SK-N-SH treated with all-trans-retinoic acid at 6 μM for 48 hours (cell line): ENCODE results near the gene PDS5B.

Experiments used
- ATAC-seq: fragments of 200-7000 bp; cut with Tn5 transposase; 3 replicates; pipeline ENCODE4 v1.9.1; 2020; ENCODE audit warnings: mild to moderate bottlenecking, moderate library complexity
- ARNTL ChIP-seq: fragments of 450-650 bp; formaldehyde crosslinking; IDR thresholded peaks from 2 replicates; pipeline ENCODE4 v1.5.0; 2020; ENCODE audit warnings: low read depth, mild to moderate bottlenecking, moderate library complexity, borderline replicate concordance
- ESRRG ChIP-seq: fragments of 250-450 bp; sonication (Bioruptor Pico); IDR thresholded peaks from 2 replicates; pipeline ENCODE4 v1.6.1; 2021; ENCODE audit warnings: mild to moderate bottlenecking
- GLIS3 ChIP-seq: fragments of 250-450 bp; sonication (Bioruptor Pico); IDR thresholded peaks from 2 replicates; pipeline ENCODE4 v1.5.0; 2020; ENCODE audit warnings: mild to moderate bottlenecking, moderate library complexity
- ISL1 ChIP-seq: fragments of 250-450 bp; sonication (Bioruptor Pico); IDR thresholded peaks from 2 replicates; pipeline ENCODE4 v2.1.2; 2022; ENCODE audit warnings: mild to moderate bottlenecking, moderate library complexity
- OSR1 ChIP-seq: fragments of 250-450 bp; sonication (Bioruptor Pico); IDR thresholded peaks from 2 replicates; pipeline ENCODE4 v1.8.0; 2022; ENCODE audit warnings: moderate library complexity, mild to moderate bottlenecking, inconsistent platforms
- PPARA ChIP-seq: fragments of 250-450 bp; sonication (Bioruptor Pico); IDR thresholded peaks from 2 replicates; pipeline ENCODE4 v1.5.0; 2020; ENCODE audit warnings: mild to moderate bottlenecking, borderline replicate concordance
- RARB ChIP-seq: fragments of 250-450 bp; sonication (Bioruptor Pico); IDR thresholded peaks from 2 replicates; pipeline ENCODE4 v1.8.0; 2021; ENCODE audit warnings: mild to moderate bottlenecking, moderate library complexity
- TCF4 ChIP-seq: fragments of 250-450 bp; sonication (Bioruptor Pico); IDR thresholded peaks from 2 replicates; pipeline ENCODE4 v1.8.0; 2021; ENCODE audit warnings: mild to moderate bottlenecking, moderate library complexity, borderline replicate concordance
- TOX ChIP-seq: fragments of 250-450 bp; sonication (Bioruptor Pico); IDR thresholded peaks from 2 replicates; pipeline ENCODE4 v1.8.0; 2021; ENCODE audit warnings: mild to moderate bottlenecking, moderate library complexity, borderline replicate concordance
- ZFP3 ChIP-seq: fragments of 250-450 bp; sonication (Bioruptor Pico); IDR thresholded peaks from 2 replicates; pipeline ENCODE4 v1.5.0; 2020; ENCODE audit warnings: mild to moderate bottlenecking, moderate library complexity
- ZFP30 ChIP-seq: fragments of 450-650 bp; formaldehyde crosslinking; IDR thresholded peaks from 2 replicates; pipeline ENCODE4 v1.5.0; 2022; ENCODE audit warnings: mild to moderate bottlenecking, moderate library complexity
- ZNF565 ChIP-seq: fragments of 450-650 bp; formaldehyde crosslinking; conservative IDR thresholded peaks from 2 replicates; pipeline ENCODE4 v1.5.0; 2020; ENCODE audit warnings: low read depth, mild to moderate bottlenecking, moderate library complexity
- ZNF70 ChIP-seq: fragments of 450-650 bp; formaldehyde crosslinking; IDR thresholded peaks from 2 replicates; pipeline ENCODE4 v1.5.0; 2020; ENCODE audit warnings: mild to moderate bottlenecking, moderate library complexity
- ZNF8 ChIP-seq: fragments of 450-650 bp; formaldehyde crosslinking; IDR thresholded peaks from 2 replicates; pipeline ENCODE4 v1.5.0; 2020; ENCODE audit warnings: mild to moderate bottlenecking, moderate library complexity
- TF ChIP-seq, protein P1 (sequence below): fragments of 250-450 bp; sonication (Bioruptor Pico); IDR thresholded peaks from 2 replicates; pipeline ENCODE4 v1.8.0; 2020; ENCODE audit warnings: mild to moderate bottlenecking, moderate library complexity, borderline replicate concordance
- TF ChIP-seq, protein P2 (sequence below): fragments of 250-450 bp; sonication (Bioruptor Pico); IDR thresholded peaks from 2 replicates; pipeline ENCODE4 v1.5.0; 2020; ENCODE audit warnings: mild to moderate bottlenecking, moderate library complexity
- TF ChIP-seq, protein P3 (sequence below): fragments of 250-450 bp; sonication (Bioruptor Pico); IDR thresholded peaks from 2 replicates; pipeline ENCODE4 v1.8.0; 2021; ENCODE audit warnings: low read depth, mild to moderate bottlenecking, moderate library complexity, borderline replicate concordance
- TF ChIP-seq, protein P4 (sequence below): fragments of 250-450 bp; sonication (Bioruptor Pico); IDR thresholded peaks from 2 replicates; pipeline ENCODE4 v1.5.1; 2020; ENCODE audit warnings: low read depth, mild to moderate bottlenecking, moderate library complexity
- TF ChIP-seq, protein P5 (sequence below): fragments of 250-450 bp; sonication (Bioruptor Pico); IDR thresholded peaks from 2 replicates; pipeline ENCODE4 v1.5.1; 2021; ENCODE audit warnings: mild to moderate bottlenecking, moderate library complexity

PDS5B gene

DNA sequence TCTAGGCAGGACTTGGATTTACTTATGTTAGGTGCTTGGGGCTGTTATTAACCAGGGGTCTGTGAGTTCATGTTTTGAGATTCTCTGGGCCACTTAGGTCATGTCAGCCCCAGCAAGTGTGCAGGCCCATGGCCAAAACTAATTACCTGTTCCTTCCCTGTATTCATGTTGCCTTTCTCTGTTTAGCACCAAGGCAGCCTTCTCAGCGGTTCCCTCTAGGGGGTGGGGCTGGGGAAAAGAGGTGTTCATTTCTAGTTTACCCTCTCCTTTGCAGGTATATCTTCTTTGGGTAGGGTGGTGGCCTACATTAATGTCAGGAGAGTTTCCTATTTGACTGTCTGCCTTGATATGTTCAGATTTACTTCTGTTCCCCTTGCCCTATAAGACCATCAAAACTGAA is 61.7 kb downstream of the PDS5B start:
- no peak for ATAC-seq
- TF ChIP-seq, protein P1, sequence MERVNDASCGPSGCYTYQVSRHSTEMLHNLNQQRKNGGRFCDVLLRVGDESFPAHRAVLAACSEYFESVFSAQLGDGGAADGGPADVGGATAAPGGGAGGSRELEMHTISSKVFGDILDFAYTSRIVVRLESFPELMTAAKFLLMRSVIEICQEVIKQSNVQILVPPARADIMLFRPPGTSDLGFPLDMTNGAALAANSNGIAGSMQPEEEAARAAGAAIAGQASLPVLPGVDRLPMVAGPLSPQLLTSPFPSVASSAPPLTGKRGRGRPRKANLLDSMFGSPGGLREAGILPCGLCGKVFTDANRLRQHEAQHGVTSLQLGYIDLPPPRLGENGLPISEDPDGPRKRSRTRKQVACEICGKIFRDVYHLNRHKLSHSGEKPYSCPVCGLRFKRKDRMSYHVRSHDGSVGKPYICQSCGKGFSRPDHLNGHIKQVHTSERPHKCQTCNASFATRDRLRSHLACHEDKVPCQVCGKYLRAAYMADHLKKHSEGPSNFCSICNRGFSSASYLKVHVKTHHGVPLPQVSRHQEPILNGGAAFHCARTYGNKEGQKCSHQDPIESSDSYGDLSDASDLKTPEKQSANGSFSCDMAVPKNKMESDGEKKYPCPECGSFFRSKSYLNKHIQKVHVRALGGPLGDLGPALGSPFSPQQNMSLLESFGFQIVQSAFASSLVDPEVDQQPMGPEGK = no peak
- TF ChIP-seq ISL1 (no peak), ZNF8 (CRISPR knock-in tag) (no peak)

DNA sequence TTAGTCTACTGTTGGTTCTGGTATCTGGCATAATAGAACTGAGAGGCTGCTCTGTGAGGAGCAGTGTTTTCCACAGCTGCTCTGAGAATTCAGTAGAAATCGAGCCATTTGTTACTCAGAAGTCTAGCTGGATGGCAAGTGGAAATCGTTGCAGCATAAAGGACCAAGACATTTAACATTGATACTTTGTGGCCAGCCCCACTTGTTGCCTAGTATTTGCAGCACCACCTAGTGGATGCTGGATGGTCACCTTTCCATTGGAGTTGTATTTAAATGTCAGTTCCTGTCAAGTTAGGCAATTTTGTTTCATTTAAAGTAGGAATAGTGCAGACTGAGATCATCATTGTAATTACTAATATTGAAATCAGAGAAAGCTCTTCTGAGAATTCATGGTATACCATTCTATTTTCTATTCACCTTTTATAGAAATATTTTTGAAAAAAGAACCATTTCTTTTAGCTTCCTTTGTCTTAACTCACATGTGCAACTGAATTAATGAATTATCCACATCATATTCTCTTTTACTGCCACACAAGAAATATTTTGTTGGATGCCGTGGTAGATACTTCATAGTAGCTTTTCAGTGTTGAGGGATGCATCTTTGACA is 64.6 kb downstream of the PDS5B start:
- ATAC-seq = peak; percentile 94
- TF ChIP-seq RARB (CRISPR knock-in tag) = no peak
- no peak for TF ChIP-seq ZNF565
- TF ChIP-seq PPARA (CRISPR knock-in tag) = no peak
- TF ChIP-seq ESRRG (CRISPR knock-in tag) = no peak
- TF ChIP-seq ZNF70 (CRISPR knock-in tag) = no peak
- TF ChIP-seq ZFP3 (CRISPR knock-in tag) = no peak
- TF ChIP-seq, protein P2, sequence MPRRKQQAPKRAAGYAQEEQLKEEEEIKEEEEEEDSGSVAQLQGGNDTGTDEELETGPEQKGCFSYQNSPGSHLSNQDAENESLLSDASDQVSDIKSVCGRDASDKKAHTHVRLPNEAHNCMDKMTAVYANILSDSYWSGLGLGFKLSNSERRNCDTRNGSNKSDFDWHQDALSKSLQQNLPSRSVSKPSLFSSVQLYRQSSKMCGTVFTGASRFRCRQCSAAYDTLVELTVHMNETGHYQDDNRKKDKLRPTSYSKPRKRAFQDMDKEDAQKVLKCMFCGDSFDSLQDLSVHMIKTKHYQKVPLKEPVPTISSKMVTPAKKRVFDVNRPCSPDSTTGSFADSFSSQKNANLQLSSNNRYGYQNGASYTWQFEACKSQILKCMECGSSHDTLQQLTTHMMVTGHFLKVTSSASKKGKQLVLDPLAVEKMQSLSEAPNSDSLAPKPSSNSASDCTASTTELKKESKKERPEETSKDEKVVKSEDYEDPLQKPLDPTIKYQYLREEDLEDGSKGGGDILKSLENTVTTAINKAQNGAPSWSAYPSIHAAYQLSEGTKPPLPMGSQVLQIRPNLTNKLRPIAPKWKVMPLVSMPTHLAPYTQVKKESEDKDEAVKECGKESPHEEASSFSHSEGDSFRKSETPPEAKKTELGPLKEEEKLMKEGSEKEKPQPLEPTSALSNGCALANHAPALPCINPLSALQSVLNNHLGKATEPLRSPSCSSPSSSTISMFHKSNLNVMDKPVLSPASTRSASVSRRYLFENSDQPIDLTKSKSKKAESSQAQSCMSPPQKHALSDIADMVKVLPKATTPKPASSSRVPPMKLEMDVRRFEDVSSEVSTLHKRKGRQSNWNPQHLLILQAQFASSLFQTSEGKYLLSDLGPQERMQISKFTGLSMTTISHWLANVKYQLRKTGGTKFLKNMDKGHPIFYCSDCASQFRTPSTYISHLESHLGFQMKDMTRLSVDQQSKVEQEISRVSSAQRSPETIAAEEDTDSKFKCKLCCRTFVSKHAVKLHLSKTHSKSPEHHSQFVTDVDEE (CRISPR knock-in tag) = no peak
- no peak for TF ChIP-seq ZFP30
- no peak for TF ChIP-seq TCF4 (CRISPR knock-in tag)
- TF ChIP-seq, protein P3, sequence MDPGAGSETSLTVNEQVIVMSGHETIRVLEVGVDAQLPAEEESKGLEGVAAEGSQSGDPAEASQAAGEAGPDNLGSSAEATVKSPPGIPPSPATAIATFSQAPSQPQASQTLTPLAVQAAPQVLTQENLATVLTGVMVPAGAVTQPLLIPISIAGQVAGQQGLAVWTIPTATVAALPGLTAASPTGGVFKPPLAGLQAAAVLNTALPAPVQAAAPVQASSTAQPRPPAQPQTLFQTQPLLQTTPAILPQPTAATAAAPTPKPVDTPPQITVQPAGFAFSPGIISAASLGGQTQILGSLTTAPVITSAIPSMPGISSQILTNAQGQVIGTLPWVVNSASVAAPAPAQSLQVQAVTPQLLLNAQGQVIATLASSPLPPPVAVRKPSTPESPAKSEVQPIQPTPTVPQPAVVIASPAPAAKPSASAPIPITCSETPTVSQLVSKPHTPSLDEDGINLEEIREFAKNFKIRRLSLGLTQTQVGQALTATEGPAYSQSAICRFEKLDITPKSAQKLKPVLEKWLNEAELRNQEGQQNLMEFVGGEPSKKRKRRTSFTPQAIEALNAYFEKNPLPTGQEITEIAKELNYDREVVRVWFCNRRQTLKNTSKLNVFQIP = no peak
- TF ChIP-seq ARNTL = no peak

DNA sequence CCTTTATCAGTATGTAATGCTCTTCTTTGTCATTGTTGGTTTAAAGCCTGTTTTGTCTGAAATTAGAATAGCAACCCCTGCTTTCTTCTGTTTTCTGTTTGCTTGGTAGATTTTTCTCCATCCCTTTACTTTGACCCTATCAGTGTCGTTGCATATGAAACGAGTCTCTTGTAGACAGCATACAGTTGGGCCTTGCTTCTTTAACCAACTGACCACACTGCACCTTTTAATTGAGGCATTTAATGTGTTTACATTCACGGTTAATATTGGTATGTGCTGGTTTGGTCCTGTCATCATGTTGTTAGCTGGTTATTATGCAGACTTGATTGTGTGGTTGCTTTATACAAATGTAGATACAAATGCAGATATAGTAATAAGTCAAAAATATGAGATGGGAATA is 71.1 kb downstream of the PDS5B start:
- TF ChIP-seq, protein P2 (CRISPR knock-in tag) = no peak
- TF ChIP-seq ZNF8 (CRISPR knock-in tag) (no peak), ESRRG (CRISPR knock-in tag) (no peak), OSR1 (CRISPR knock-in tag) (no peak), ARNTL (no peak), TCF4 (CRISPR knock-in tag) (no peak), RARB (CRISPR knock-in tag) (no peak), ZFP30 (no peak), GLIS3 (no peak), TOX (no peak)
- TF ChIP-seq, protein P4, sequence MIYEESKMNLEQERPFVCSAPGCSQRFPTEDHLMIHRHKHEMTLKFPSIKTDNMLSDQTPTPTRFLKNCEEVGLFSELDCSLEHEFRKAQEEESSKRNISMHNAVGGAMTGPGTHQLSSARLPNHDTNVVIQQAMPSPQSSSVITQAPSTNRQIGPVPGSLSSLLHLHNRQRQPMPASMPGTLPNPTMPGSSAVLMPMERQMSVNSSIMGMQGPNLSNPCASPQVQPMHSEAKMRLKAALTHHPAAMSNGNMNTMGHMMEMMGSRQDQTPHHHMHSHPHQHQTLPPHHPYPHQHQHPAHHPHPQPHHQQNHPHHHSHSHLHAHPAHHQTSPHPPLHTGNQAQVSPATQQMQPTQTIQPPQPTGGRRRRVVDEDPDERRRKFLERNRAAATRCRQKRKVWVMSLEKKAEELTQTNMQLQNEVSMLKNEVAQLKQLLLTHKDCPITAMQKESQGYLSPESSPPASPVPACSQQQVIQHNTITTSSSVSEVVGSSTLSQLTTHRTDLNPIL (CRISPR knock-in tag) = no peak
- TF ChIP-seq, protein P5, sequence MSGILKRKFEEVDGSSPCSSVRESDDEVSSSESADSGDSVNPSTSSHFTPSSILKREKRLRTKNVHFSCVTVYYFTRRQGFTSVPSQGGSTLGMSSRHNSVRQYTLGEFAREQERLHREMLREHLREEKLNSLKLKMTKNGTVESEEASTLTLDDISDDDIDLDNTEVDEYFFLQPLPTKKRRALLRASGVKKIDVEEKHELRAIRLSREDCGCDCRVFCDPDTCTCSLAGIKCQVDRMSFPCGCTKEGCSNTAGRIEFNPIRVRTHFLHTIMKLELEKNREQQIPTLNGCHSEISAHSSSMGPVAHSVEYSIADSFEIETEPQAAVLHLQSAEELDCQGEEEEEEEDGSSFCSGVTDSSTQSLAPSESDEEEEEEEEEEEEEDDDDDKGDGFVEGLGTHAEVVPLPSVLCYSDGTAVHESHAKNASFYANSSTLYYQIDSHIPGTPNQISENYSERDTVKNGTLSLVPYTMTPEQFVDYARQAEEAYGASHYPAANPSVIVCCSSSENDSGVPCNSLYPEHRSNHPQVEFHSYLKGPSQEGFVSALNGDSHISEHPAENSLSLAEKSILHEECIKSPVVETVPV (CRISPR knock-in tag) = no peak
- no peak for ATAC-seq
